Kidney (tissue), 14 donors: ENCODE results near the gene CHMP1A. TPM values are rescaled to one million over a fixed set of nuclear protein-coding genes. Genes with fewer than 3 reads are reported as not detected.

Source experiments
- DNase-seq, 5 donors: peaks; one replicate each; pipeline ENCODE4 v3.0.0-alpha.2; 2013 to 2020
- FAIRE-seq: peaks from 2 replicates; lab custom pipeline; 2012; peaks lifted over from hg19 to GRCh38; lab: Jason Lieb, UNC
- H3K27ac ChIP-seq, 2 donors: one replicate each; pipeline ENCODE4 v1.7.0; 2013; ENCODE audit warnings: low read depth in 2 of 2, low read length in 2 of 2, inconsistent platforms in 1 of 2
- H3K27me3 ChIP-seq: one replicate; pipeline ENCODE4 v1.7.1; 2013; ENCODE audit warnings: low read length, inconsistent platforms; ENCODE audit not compliant: control insufficient read depth, insufficient read depth
- H3K36me3 ChIP-seq, 3 donors: one replicate each; pipeline versions ENCODE4 v1.7.0 to v1.7.1; 2013; ENCODE audit warnings: low read length in 3 of 3, control low read depth in 1 of 3, inconsistent platforms in 1 of 3; ENCODE audit not compliant: insufficient read depth in 3 of 3, control insufficient read depth in 2 of 3
- H3K4me1 ChIP-seq, 3 donors: one replicate each; pipeline versions ENCODE4 v1.7.0 to v1.7.1; 2013; ENCODE audit warnings: low read length in 3 of 3, inconsistent platforms in 1 of 3, low read depth in 1 of 3; ENCODE audit not compliant: control insufficient read depth in 2 of 3, insufficient read depth in 2 of 3
- H3K4me3 ChIP-seq, 3 donors: one replicate each; pipeline versions ENCODE4 v1.7.0 to v1.8.1; 2013; ENCODE audit warnings: low read length in 3 of 3, control low read depth in 1 of 3, inconsistent platforms in 1 of 3
- H3K9ac ChIP-seq, 3 donors: one replicate each; pipeline versions ENCODE4 v1.7.0 to v1.7.1; 2013; ENCODE audit warnings: low read length in 3 of 3, control low read depth in 1 of 3, inconsistent platforms in 1 of 3
- H3K9me3 ChIP-seq, 3 donors: one replicate each; pipeline versions ENCODE4 v1.7.0 to v1.7.1; 2013; ENCODE audit warnings: low read length in 3 of 3, control low read depth in 1 of 3, inconsistent platforms in 1 of 3; ENCODE audit not compliant: control insufficient read depth in 2 of 3, insufficient read depth in 1 of 3
- CTCF ChIP-seq: IDR thresholded peaks from 3 replicates; pipeline ENCODE4 v1.5.1; 2012; ENCODE audit warnings: mild to moderate bottlenecking, moderate library complexity, borderline replicate concordance; ENCODE audit not compliant: insufficient read depth; ENCODE audit errors: extremely low read depth
- intact Hi-C: fragments of 100-400 bp; cut with DNase I; formaldehyde crosslinking; loops from one replicate; pipeline ENCODE4 v1.11.1; 2022
- polyA plus RNA-seq: library from polyadenylated mRNA; stranded (reverse); fragments of 350-450 nt; fragmentation: Illumina TruSeq; extraction: RNeasy Lipid Tissue Mini Kit (QIAGEN cat#74804); gene quantifications from one replicate; pipeline ENCODE4 v1.2.3, GENCODE V29; 2014; ENCODE audit warnings: low read depth, low replicate concordance; ENCODE audit not compliant: insufficient read depth
- total RNA-seq: library from RNA; stranded (reverse); fragmentation: NEBNext Ultra II Directional; extraction: Animal tissue kit (Norgen Biotek cat#: 25700); gene quantifications from one replicate; pipeline ENCODE4 v1.2.1, GENCODE V29; 2021
- donor health status: control.
- donor health status: control.
- donor health status: control.
- donor health status: control.
- donor health status: control.
- donor health status: DM: yes; HTN: yes; CAD: no.
- donor health status: Normal renal cell carcinoma (clear cell type).

The CHMP1A gene
- total and polyA plus RNA-seq, 2 donors from 2014 or later, result 71.3 to 96.1 TPM

- H3K4me3 ChIP-seq, result peak overlapping the region in 2 of 3 donors; percentile 5 to 18
- H3K4me1 ChIP-seq, result peaks cover 0 to 7% (median 4%) of the 10 kb centered on the region in 3 donors
- H3K27me3 ChIP-seq, result peaks cover 3% of the 10 kb centered on the region
- no peak for TF ChIP-seq CTCF
- H3K36me3 ChIP-seq, result peaks cover 0 to 4% (median 2%) of the 10 kb centered on the region in 3 donors
- no peak for FAIRE-seq
- intact Hi-C loops, result no loop called here
- H3K27ac ChIP-seq, result no peak overlapping the region
- DNase-seq, result no peak
- H3K9me3 ChIP-seq, result no peaks in the 10 kb centered on the region
- H3K9ac ChIP-seq, result no peak overlapping the region
Measured at GRCh38 chr16:89633064-89633631, 24.4 kb downstream of the CHMP1A start.

GRCh38 chr16:89629827-89630610 lies 27.5 kb downstream of the CHMP1A start:
- no peak for DNase-seq
- no peak overlapping the region for H3K27ac ChIP-seq
- intact Hi-C loops, result no loop called here
- no peak for FAIRE-seq
- TF ChIP-seq CTCF, result no peak
- peaks cover 0 to 4% (median 2%) of the 10 kb centered on the region in 3 donors for H3K36me3 ChIP-seq
- peaks cover 0 to 7% (median 4%) of the 10 kb centered on the region in 3 donors for H3K4me1 ChIP-seq
- H3K9ac ChIP-seq, result no peak overlapping the region
- H3K27me3 ChIP-seq, result peaks cover 3% of the 10 kb centered on the region
- H3K9me3 ChIP-seq, result no peaks in the 10 kb centered on the region
- peak overlapping the region in 2 of 3 donors; percentile 49 to 57 for H3K4me3 ChIP-seq

GRCh38 chr16:89624777-89625761 lies 32.4 kb downstream of the CHMP1A start:
- intact Hi-C loops, result no loop called here
- no peak overlapping the region for H3K4me3 ChIP-seq
- no peaks in the 10 kb centered on the region for H3K27me3 ChIP-seq
- no peak overlapping the region for H3K9ac ChIP-seq
- no peaks in the 10 kb centered on the region for H3K36me3 ChIP-seq
- H3K27ac ChIP-seq, result no peak overlapping the region
- no peaks in the 10 kb centered on the region for H3K9me3 ChIP-seq
- DNase-seq (no peak), FAIRE-seq (no peak)
- no peak for TF ChIP-seq CTCF
- H3K4me1 ChIP-seq, result peaks cover 0 to 10% (median 8%) of the 10 kb centered on the region in 3 donors
